ENCODE data around the gene MAEA.

DNA sequence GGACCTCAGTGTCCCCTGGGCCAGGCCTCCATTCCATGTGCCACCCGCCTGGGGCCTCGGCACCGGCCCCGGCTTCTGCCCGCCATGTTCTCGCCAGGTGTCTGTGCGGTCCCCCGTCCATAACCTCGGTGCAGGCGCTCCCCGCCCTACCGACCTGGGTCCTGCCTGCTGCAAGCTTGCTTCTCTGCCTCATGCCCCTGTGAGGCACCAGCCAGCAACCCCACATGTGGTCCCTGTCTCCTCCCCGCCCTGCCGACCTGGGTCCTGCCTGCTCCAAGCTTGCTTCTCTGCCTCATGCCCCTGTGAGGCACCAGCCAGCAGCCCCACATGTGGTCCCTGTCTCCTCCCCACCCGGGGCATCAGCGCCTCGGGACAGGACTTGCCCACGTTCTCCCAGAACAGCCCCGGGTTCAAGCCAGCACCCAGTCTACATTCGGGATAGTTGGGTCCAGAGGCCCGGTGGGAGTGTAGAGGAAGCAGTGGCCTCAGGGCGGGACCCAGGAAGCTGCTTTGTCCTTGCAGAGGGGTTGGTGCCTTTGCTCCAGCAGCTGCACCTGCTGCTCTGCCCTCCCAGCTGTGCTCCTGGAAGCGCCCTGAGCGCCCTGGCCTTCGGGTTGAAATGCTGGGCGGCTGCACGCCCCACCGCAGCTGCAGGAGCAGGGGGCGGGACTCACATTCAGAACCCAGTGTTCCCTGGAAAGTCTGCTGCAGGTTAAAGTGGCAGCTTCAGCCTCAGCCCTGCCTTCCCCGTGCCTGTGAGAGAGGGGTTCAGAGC, 37.2 kb downstream of the MAEA start:
- TF ChIP-seq CTCF (IDR thresholded peaks at IDR 0.05): no peak
- TF ChIP-seq POLR2A (IDR thresholded peaks at IDR 0.05): no peak
- no peak for TF ChIP-seq POLR2AphosphoS5 (IDR thresholded peaks at IDR 0.05)
